GM19240 (cell line): ENCODE data around the gene USF2.
A peak's percentile ranks its signal among the peaks of the same experiment; 100 is the strongest.
"Not testable (repeated sequence)": the region's sequence is repeated elsewhere in the genome, so short reads cannot be mapped to it uniquely, and the experiment has no call there.

Source experiments
- DNase-seq: peaks from one replicate; pipeline ENCODE4 v3.0.0; 2011; ENCODE audit warnings: low spot score; ENCODE audit not compliant: insufficient read length

The USF2 gene

GRCh38 chr19:35268536-35269437 lies at the start of gene USF2:
Gene USF2, plus strand, starts transcription at chr19:35268962. Its CDS starts 140 bp downstream, at chr19:35269102.
- peak; percentile 73 for DNase-seq

GRCh38 chr19:35219008-35219407 lies 49.8 kb upstream of the USF2 start:
- DNase-seq = no peak

- DNase-seq = no peak
Observed at GRCh38 chr19:35220315-35220921, 48.3 kb upstream of the USF2 start.

GRCh38 chr19:35220973-35221590 lies 47.7 kb upstream of the USF2 start:
- DNase-seq = not testable (repeated sequence)

- no peak for DNase-seq
Observed at GRCh38 chr19:35222373-35223015, 46.3 kb upstream of the USF2 start.

GRCh38 chr19:35223084-35223790 lies 45.5 kb upstream of the USF2 start:
- no peak for DNase-seq

GRCh38 chr19:35223862-35224505 lies 44.8 kb upstream of the USF2 start:
- no peak for DNase-seq

GRCh38 chr19:35224681-35225571 lies 43.8 kb upstream of the USF2 start:
- DNase-seq = no peak

GRCh38 chr19:35225951-35226350 lies 42.8 kb upstream of the USF2 start:
- DNase-seq = no peak

GRCh38 chr19:35226748-35227147 lies 42.0 kb upstream of the USF2 start:
- no peak for DNase-seq

- no peak for DNase-seq
Observed at GRCh38 chr19:35228177-35228930, 40.4 kb upstream of the USF2 start, which contains the start of gene FAM187B. Gene FAM187B, minus strand, starts transcription at chr19:35228739. Its CDS starts 59 bp downstream, at chr19:35228680.

- no peak for DNase-seq
Observed at GRCh38 chr19:35229601-35230000, 39.2 kb upstream of the USF2 start.

- DNase-seq = no peak
Observed at GRCh38 chr19:35231956-35232645, 36.7 kb upstream of the USF2 start.

GRCh38 chr19:35232912-35233311 lies 35.9 kb upstream of the USF2 start:
- no peak for DNase-seq

GRCh38 chr19:35236638-35237400 lies 31.9 kb upstream of the USF2 start:
- no peak for DNase-seq

- DNase-seq = not testable (repeated sequence)
Observed at GRCh38 chr19:35239597-35239996, 29.2 kb upstream of the USF2 start.

- no peak for DNase-seq
Observed at GRCh38 chr19:35240327-35240726, 28.4 kb upstream of the USF2 start.
